Measurements from ENCODE around the gene DUXA.
"Not testable (repeated sequence)": the region's sequence is repeated elsewhere in the genome, so short reads cannot be mapped to it uniquely, and the experiment has no call there.

- TF ChIP-seq, protein P1, sequence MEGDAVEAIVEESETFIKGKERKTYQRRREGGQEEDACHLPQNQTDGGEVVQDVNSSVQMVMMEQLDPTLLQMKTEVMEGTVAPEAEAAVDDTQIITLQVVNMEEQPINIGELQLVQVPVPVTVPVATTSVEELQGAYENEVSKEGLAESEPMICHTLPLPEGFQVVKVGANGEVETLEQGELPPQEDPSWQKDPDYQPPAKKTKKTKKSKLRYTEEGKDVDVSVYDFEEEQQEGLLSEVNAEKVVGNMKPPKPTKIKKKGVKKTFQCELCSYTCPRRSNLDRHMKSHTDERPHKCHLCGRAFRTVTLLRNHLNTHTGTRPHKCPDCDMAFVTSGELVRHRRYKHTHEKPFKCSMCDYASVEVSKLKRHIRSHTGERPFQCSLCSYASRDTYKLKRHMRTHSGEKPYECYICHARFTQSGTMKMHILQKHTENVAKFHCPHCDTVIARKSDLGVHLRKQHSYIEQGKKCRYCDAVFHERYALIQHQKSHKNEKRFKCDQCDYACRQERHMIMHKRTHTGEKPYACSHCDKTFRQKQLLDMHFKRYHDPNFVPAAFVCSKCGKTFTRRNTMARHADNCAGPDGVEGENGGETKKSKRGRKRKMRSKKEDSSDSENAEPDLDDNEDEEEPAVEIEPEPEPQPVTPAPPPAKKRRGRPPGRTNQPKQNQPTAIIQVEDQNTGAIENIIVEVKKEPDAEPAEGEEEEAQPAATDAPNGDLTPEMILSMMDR (IDR thresholded peaks at IDR 0.05; ENCODE audit: low read depth, low read length, poor library complexity, severe bottlenecking) = not testable (repeated sequence)
- TF ChIP-seq EZH2phosphoT487 (IDR thresholded peaks at IDR 0.05; ENCODE audit: borderline replicate concordance, low read length) = not testable (repeated sequence)
Measured at GRCh38 chr19:57197874-57198273, 30.6 kb upstream of the DUXA start.

Measured in DOHH2 (cell line).